PC-3 (cell line): ENCODE data around the gene LRRFIP2. TPM values are rescaled to one million over a fixed set of nuclear protein-coding genes. Genes with fewer than 3 reads are reported as not detected.

Experiments used
- ATAC-seq: fragments of 200-7000 bp; cut with Tn5 transposase; 2 replicates; pipeline ENCODE4 v1.9.1; 2020; ENCODE audit warnings: mild to moderate bottlenecking, moderate library complexity
- BruUV-seq: library from RNA; stranded (reverse); fragments of 400-500 nt; replicated peaks from 2 replicates; lab custom pipeline; 2021; lab: Mats Ljungman, UMichigan
- CTCF ChIA-PET: fragments of 300-600 bp; sonication (Branson Sonifier 250); formaldehyde crosslinking; loops from one replicate; lab custom pipeline; 2022; ENCODE audit warnings: antibody characterized with exemption; lab: Charles Lee
- POLR2A ChIA-PET: fragments of 300-600 bp; sonication (Branson Sonifier 250); formaldehyde crosslinking; loops from one replicate; lab custom pipeline; 2022; ENCODE audit warnings: antibody characterized with exemption; ENCODE audit not compliant: unreplicated experiment; lab: Charles Lee
- DNase-seq: peaks from one replicate; pipeline ENCODE4 v3.0.0-alpha.2; 2015
- H2AFZ ChIP-seq: fragments of 300-600 bp; sonication (generic); 2 replicates; pipeline ENCODE4 v1.6.0; 2016; ENCODE audit warnings: antibody characterized with exemption, low read length
- H3F3A ChIP-seq: fragments of 300-600 bp; sonication (generic); one replicate; pipeline ENCODE4 v1.6.0; 2017; ENCODE audit warnings: antibody characterized with exemption, low read length, control low read depth, mild to moderate bottlenecking; ENCODE audit not compliant: unreplicated experiment
- H3K27ac ChIP-seq: fragments of 300-600 bp; sonication (generic); 2 replicates; pipeline ENCODE4 v1.5.1; 2016; ENCODE audit warnings: mild to moderate bottlenecking, low read length
- H3K27me3 ChIP-seq: fragments of 300-600 bp; sonication (generic); 2 replicates; pipeline ENCODE4 v1.6.1; 2016; ENCODE audit warnings: low read length, mixed read lengths
- H3K36me3 ChIP-seq: fragments of 300-600 bp; sonication (generic); 2 replicates; pipeline ENCODE4 v1.6.1; 2016; ENCODE audit warnings: low read depth, mixed run types, low read length, mixed read lengths
- H3K4me1 ChIP-seq: fragments of 300-600 bp; sonication (generic); 2 replicates; pipeline ENCODE4 v1.5.1; 2016; ENCODE audit warnings: low read length; ENCODE audit not compliant: insufficient read depth
- H3K4me2 ChIP-seq: fragments of 300-600 bp; sonication (generic); 2 replicates; pipeline ENCODE4 v1.6.0; 2016; ENCODE audit warnings: low read length
- H3K4me3 ChIP-seq: fragments of 300-600 bp; sonication (generic); 2 replicates; pipeline ENCODE4 v1.5.1; 2016; ENCODE audit warnings: mild to moderate bottlenecking, low read length, mixed read lengths
- H3K79me2 ChIP-seq: fragments of 300-600 bp; sonication (generic); 2 replicates; pipeline ENCODE4 v1.6.1; 2017; ENCODE audit warnings: low read length, mixed read lengths
- H3K9ac ChIP-seq: fragments of 300-600 bp; sonication (generic); 2 replicates; pipeline ENCODE4 v1.6.0; 2016; ENCODE audit warnings: mild to moderate bottlenecking, low read length
- H3K9me2 ChIP-seq: fragments of 300-600 bp; sonication (generic); replicated peaks from 2 replicates; pipeline ENCODE4 v1.6.1; 2016; ENCODE audit warnings: mixed run types, low read length, mixed read lengths
- H3K9me3 ChIP-seq: fragments of 300-600 bp; sonication (generic); 2 replicates; pipeline ENCODE4 v1.6.1; 2016; ENCODE audit warnings: low read length, mixed read lengths
- H4K20me1 ChIP-seq: fragments of 300-600 bp; sonication (generic); 2 replicates; pipeline ENCODE4 v1.6.1; 2016; ENCODE audit warnings: low read length, mixed read lengths
- CTCF ChIP-seq: fragments of 300-600 bp; sonication (generic); conservative IDR thresholded peaks from 2 replicates; pipeline ENCODE4 v1.5.1; 2017; ENCODE audit warnings: antibody characterized with exemption, low read depth, mild to moderate bottlenecking, low read length
- EZH2 ChIP-seq: fragments of 300-600 bp; sonication (generic); IDR thresholded peaks from one replicate; pipeline ENCODE4 v1.6.1; 2017; ENCODE audit warnings: antibody characterized with exemption, mild to moderate bottlenecking, low read length; ENCODE audit not compliant: unreplicated experiment
- EZH2phosphoT487 ChIP-seq: fragments of 300-600 bp; sonication (generic); IDR thresholded peaks from 2 replicates; pipeline ENCODE4 v1.6.1; 2018; ENCODE audit warnings: mild to moderate bottlenecking, antibody characterized with exemption, low read length, borderline replicate concordance
- intact Hi-C: fragments of 100-400 bp; cut with micrococcal nuclease; formaldehyde crosslinking; loops from 2 replicates; pipeline ENCODE4 v1.9.0; 2023
- total RNA-seq: library from RNA; depleted of rRNA; stranded (reverse); fragments of >200 nt; gene quantifications from 2 replicates; pipeline ENCODE4 v1.2.3, GENCODE V29; 2014

Gene LRRFIP2
- total RNA-seq, 1 experiment from 2014 or later: 54.7 TPM

DNA sequence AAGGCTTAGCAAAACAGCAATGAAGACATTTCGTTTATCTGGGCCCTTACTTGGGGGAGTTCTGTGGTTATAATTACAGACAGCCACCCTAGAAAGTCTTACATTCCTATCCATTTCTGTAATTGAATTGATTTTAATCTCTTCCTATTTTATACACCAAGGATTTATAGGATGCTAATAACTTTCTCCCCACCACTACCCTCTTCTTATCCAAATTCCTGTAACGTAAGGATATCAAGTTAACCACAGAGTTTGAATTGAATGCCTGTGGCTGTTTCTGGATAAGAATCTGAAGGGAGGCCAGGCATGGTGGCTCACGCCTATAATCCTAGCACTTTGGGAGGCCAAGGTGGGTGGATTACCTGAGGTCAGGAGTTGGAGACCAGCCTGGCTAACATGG lies 102.5 kb downstream of the LRRFIP2 start:
- Histone ChIP-seq H3K4me1 (peaks cover 7% of the 10 kb centered on the region; the same call in 1 of the 2 replicates), H4K20me1 (no peaks in the 10 kb centered on the region), H3F3A (peaks cover 4% of the 10 kb centered on the region), H3K79me2 (no peaks in the 10 kb centered on the region), H3K27ac (no peak overlapping the region), H3K4me3 (no peak overlapping the region), H3K36me3 (peaks cover 8% of the 10 kb centered on the region; the same call in 1 of the 2 replicates), H3K9ac (no peak overlapping the region), H3K9me3 (no peaks in the 10 kb centered on the region), H3K4me2 (no peak overlapping the region), H3K9me2 (no peaks in the 10 kb centered on the region), H2AFZ (no peak overlapping the region), H3K27me3 (no peaks in the 10 kb centered on the region)
- no TSS peak for BruUV-seq
- ChIA-PET POLR2A (no interaction called here), CTCF (no interaction called here)
- intact Hi-C loops: loop anchor here (5.0 kb wide), 1 partner anchor 140 kb away; no protein-coding TSS in a partner anchor
- TF ChIP-seq CTCF (no peak), EZH2 (no peak), EZH2phosphoT487 (no peak)
- DNase-seq (no peak), ATAC-seq (no peak)

DNA sequence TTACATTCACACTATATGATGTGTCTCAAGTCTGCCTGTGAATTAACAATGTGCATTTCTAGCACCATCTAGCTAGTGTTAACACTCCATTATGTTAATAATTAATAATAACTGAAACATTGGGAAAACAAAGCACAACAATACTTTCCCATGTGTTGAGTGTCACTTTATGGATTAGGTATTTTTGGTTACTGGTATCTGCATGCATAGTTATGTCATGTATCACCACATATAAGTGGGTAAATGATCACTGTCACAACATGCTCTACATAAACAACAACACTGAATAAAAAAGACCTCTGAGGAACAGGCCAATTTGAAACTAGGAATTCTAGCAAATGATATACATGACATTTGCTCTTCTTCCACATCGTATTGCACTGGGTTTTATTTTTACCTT lies 106.4 kb downstream of the LRRFIP2 start:
- H3K27ac ChIP-seq: no peak overlapping the region
- no TSS peak for BruUV-seq
- no peak overlapping the region for H3K4me2 ChIP-seq
- TF ChIP-seq EZH2: no peak
- no peak for TF ChIP-seq CTCF
- no peak for TF ChIP-seq EZH2phosphoT487
- ChIA-PET POLR2A (no interaction called here), CTCF (no interaction called here)
- no peaks in the 10 kb centered on the region for H3K27me3 ChIP-seq
- intact Hi-C loops: no loop called here
- ATAC-seq (no peak), DNase-seq (no peak)
- H3K36me3 ChIP-seq: peaks cover 9% of the 10 kb centered on the region
- no peak overlapping the region for H3K9ac ChIP-seq
- H3F3A ChIP-seq: no peaks in the 10 kb centered on the region
- H3K9me3 ChIP-seq: no peaks in the 10 kb centered on the region
- H3K4me3 ChIP-seq: no peak overlapping the region
- H2AFZ ChIP-seq: no peak overlapping the region
- no peaks in the 10 kb centered on the region for H3K79me2 ChIP-seq
- H3K4me1 ChIP-seq: peaks cover 6% of the 10 kb centered on the region; the same call in 1 of the 2 replicates
- no peaks in the 10 kb centered on the region for H4K20me1 ChIP-seq
- H3K9me2 ChIP-seq: no peaks in the 10 kb centered on the region

GRCh38 chr3:37067577-37067976 lies 106.8 kb downstream of the LRRFIP2 start:
- Histone ChIP-seq H3K9me3 (no peaks in the 10 kb centered on the region), H3K27me3 (no peaks in the 10 kb centered on the region), H3K79me2 (no peaks in the 10 kb centered on the region), H3K27ac (no peak overlapping the region), H4K20me1 (no peaks in the 10 kb centered on the region), H3K4me3 (no peak overlapping the region), H2AFZ (no peak overlapping the region), H3K9ac (no peak overlapping the region), H3K4me1 (peaks cover 2% of the 10 kb centered on the region; the same call in 1 of the 2 replicates), H3K4me2 (no peak overlapping the region), H3K9me2 (no peaks in the 10 kb centered on the region), H3F3A (no peaks in the 10 kb centered on the region), H3K36me3 (peaks cover 9% of the 10 kb centered on the region)
- no peak for DNase-seq
- ChIA-PET POLR2A (no interaction called here), CTCF (no interaction called here)
- ATAC-seq: no peak
- BruUV-seq: no TSS peak
- TF ChIP-seq EZH2 (no peak), EZH2phosphoT487 (no peak), CTCF (no peak)
- intact Hi-C loops: no loop called here
